Caco-2 (cell line): ENCODE results near the gene GNB5. TPM values are rescaled to one million over a fixed set of nuclear protein-coding genes. Genes with fewer than 3 reads are reported as not detected.

Source experiments
- BruUV-seq: library from RNA; stranded (reverse); fragments of 400-500 nt; replicated peaks from 2 replicates; lab custom pipeline; 2021; lab: Mats Ljungman, UMichigan
- CTCF ChIA-PET: fragments of 300-600 bp; sonication (Branson Sonifier 250); formaldehyde crosslinking; loops from one replicate; lab custom pipeline; 2022; ENCODE audit warnings: antibody characterized with exemption; lab: Charles Lee
- POLR2A ChIA-PET: fragments of 300-600 bp; sonication (Branson Sonifier 250); formaldehyde crosslinking; loops from one replicate; lab custom pipeline; 2022; ENCODE audit warnings: antibody characterized with exemption; lab: Charles Lee
- DNase-seq, 2 experiments: peaks; one replicate each; pipeline versions ENCODE4 v3.0.0 to v3.0.0-alpha.2; 2020 to 2022
- H3K27me3 ChIP-seq: replicated peaks from 2 replicates; pipeline ENCODE4 v1.6.0; 2011; ENCODE audit warnings: low read length; ENCODE audit not compliant: control insufficient read depth, insufficient read depth
- H3K36me3 ChIP-seq: 2 replicates; pipeline ENCODE4 v1.5.1; 2011; ENCODE audit warnings: low read length; ENCODE audit not compliant: control insufficient read depth, insufficient read depth
- H3K4me1 ChIP-seq: fragments of 250-450 bp; sonication (Bioruptor Pico); 2 replicates; pipeline ENCODE4 v1.5.1; 2020; ENCODE audit warnings: mild to moderate bottlenecking
- H3K4me3 ChIP-seq: 2 replicates; pipeline ENCODE4 v1.5.1; 2011; ENCODE audit warnings: low read depth, mild to moderate bottlenecking, control low read depth, low read length
- H3K9me3 ChIP-seq: fragments of 250-450 bp; sonication (Bioruptor Pico); 2 replicates; pipeline ENCODE4 v1.5.1; 2020; ENCODE audit warnings: mild to moderate bottlenecking, moderate library complexity
- H3K27ac Mint-ChIP-seq: one replicate; pipeline ENCODE4 v1.8.0; 2022; ENCODE audit warnings: mixed read lengths; ENCODE audit not compliant: unreplicated experiment
- H3K27me3 Mint-ChIP-seq: one replicate; pipeline ENCODE4 v1.8.0; 2022; ENCODE audit warnings: mixed read lengths; ENCODE audit not compliant: insufficient read depth, unreplicated experiment
- H3K36me3 Mint-ChIP-seq: one replicate; pipeline ENCODE4 v1.8.0; 2022; ENCODE audit warnings: mild to moderate bottlenecking, mixed read lengths; ENCODE audit not compliant: insufficient read depth, unreplicated experiment
- H3K4me1 Mint-ChIP-seq: one replicate; pipeline ENCODE4 v1.8.0; 2022; ENCODE audit warnings: low read depth, mixed read lengths; ENCODE audit not compliant: unreplicated experiment
- H3K4me3 Mint-ChIP-seq: one replicate; pipeline ENCODE4 v1.8.0; 2022; ENCODE audit warnings: mild to moderate bottlenecking, moderate library complexity, mixed read lengths; ENCODE audit not compliant: unreplicated experiment
- H3K9me3 Mint-ChIP-seq: one replicate; pipeline ENCODE4 v1.8.0; 2022; ENCODE audit warnings: mixed read lengths; ENCODE audit not compliant: unreplicated experiment
- CTCF ChIP-seq, 2 experiments: fragments of 200-600 bp in 1 of 2; IDR thresholded peaks; 1 replicate in 1 of 2; 2 replicates in 1 of 2; pipeline versions ENCODE4 v1.5.1 to v1.8.0; 2011 to 2022; ENCODE audit warnings: antibody characterized with exemption in 1 of 2, control low read depth in 1 of 2, inconsistent platforms in 1 of 2, low read depth in 1 of 2, low read length in 1 of 2, mild to moderate bottlenecking in 1 of 2, moderate library complexity in 1 of 2; ENCODE audit not compliant: insufficient read depth in 1 of 2, severe bottlenecking in 1 of 2, unreplicated experiment in 1 of 2
- intact Hi-C: fragments of 100-400 bp; cut with micrococcal nuclease; formaldehyde crosslinking; loops from one replicate; pipeline ENCODE4 v1.10.0; 2022; ENCODE audit not compliant: unreplicated experiment
- total RNA-seq: library from RNA; stranded (reverse); gene quantifications from 2 replicates; pipeline ENCODE4 v1.2.3, GENCODE V29; 2022

GNB5 gene
- total RNA-seq, 1 experiment from 2014 or later: 23.2 TPM

GRCh38 chr15:52217186-52217585 lies 26.0 kb upstream of the GNB5 start:
- Histone ChIP-seq H3K9me3 (no peaks in the 10 kb centered on the region), H3K27me3 (no peaks in the 10 kb centered on the region), H3K4me1 (no peaks in the 10 kb centered on the region), H3K36me3 (peaks cover 1% of the 10 kb centered on the region; the same call in 1 of the 2 replicates), H3K4me3 (no peak overlapping the region)
- Mint-ChIP-seq H3K4me3 (no peak overlapping the region), H3K4me1 (no peaks in the 10 kb centered on the region), H3K36me3 (peaks cover 20% of the 10 kb centered on the region), H3K27me3 (no peaks in the 10 kb centered on the region), H3K9me3 (no peaks in the 10 kb centered on the region), H3K27ac (no peak overlapping the region)
- POLR2A ChIA-PET: no interaction called here
- intact Hi-C loops: no loop called here
- peak; percentile 33 to 55 for TF ChIP-seq CTCF (IDR thresholded peaks at IDR 0.05; ENCODE audit: insufficient read depth in 1 of 2, low read depth in 1 of 2, low read length in 1 of 2, severe bottlenecking in 1 of 2, unreplicated experiment in 1 of 2)
- CTCF ChIA-PET: interaction anchor here (0.5 to 1.8 kb wide), 9 partner anchors 9 to 189 kb away, joined by 3 to 16 read pairs (median 3); no protein-coding TSS in a partner anchor
- BruUV-seq: no TSS peak
- DNase-seq: peak in 1 of 2 experiments; percentile 53

- peaks cover 19% of the 10 kb centered on the region for H3K36me3 Mint-ChIP-seq
- H3K4me3 Mint-ChIP-seq: no peak overlapping the region
- Histone ChIP-seq H3K27me3 (no peaks in the 10 kb centered on the region), H3K4me3 (no peak overlapping the region), H3K36me3 (no peaks in the 10 kb centered on the region; the same call in 1 of the 2 replicates), H3K9me3 (no peaks in the 10 kb centered on the region), H3K4me1 (no peaks in the 10 kb centered on the region)
- no peaks in the 10 kb centered on the region for H3K27me3 Mint-ChIP-seq
- no peak overlapping the region for H3K27ac Mint-ChIP-seq
- no peak for TF ChIP-seq CTCF (IDR thresholded peaks at IDR 0.05; ENCODE audit: insufficient read depth in 1 of 2, low read depth in 1 of 2, low read length in 1 of 2, severe bottlenecking in 1 of 2, unreplicated experiment in 1 of 2)
- no TSS peak for BruUV-seq
- ChIA-PET POLR2A (no interaction called here), CTCF (interaction anchor here (0.7 kb wide), 2 partner anchors 30 to 1096 kb away, joined by 3 to 4 read pairs; no protein-coding TSS in a partner anchor)
- intact Hi-C loops: no loop called here
- no peaks in the 10 kb centered on the region for H3K9me3 Mint-ChIP-seq
- no peaks in the 10 kb centered on the region for H3K4me1 Mint-ChIP-seq
- DNase-seq: no peak
These were observed 23.4 kb upstream of the GNB5 start for GRCh38 chr15:52214553-52214952.

GRCh38 chr15:52213206-52213605 lies 22.0 kb upstream of the GNB5 start:
- BruUV-seq: no TSS peak
- DNase-seq: no peak
- ChIA-PET CTCF (no interaction called here), POLR2A (no interaction called here)
- Mint-ChIP-seq H3K4me3 (no peak overlapping the region), H3K4me1 (no peaks in the 10 kb centered on the region), H3K27me3 (no peaks in the 10 kb centered on the region), H3K9me3 (no peaks in the 10 kb centered on the region), H3K36me3 (peaks cover 23% of the 10 kb centered on the region), H3K27ac (no peak overlapping the region)
- H3K36me3 ChIP-seq: no peaks in the 10 kb centered on the region; the same call in none of the 2 replicates
- H3K4me3 ChIP-seq: no peak overlapping the region
- H3K4me1 ChIP-seq: no peaks in the 10 kb centered on the region
- intact Hi-C loops: no loop called here
- H3K9me3 ChIP-seq: no peaks in the 10 kb centered on the region
- no peak for TF ChIP-seq CTCF (IDR thresholded peaks at IDR 0.05; ENCODE audit: insufficient read depth in 1 of 2, low read depth in 1 of 2, low read length in 1 of 2, severe bottlenecking in 1 of 2, unreplicated experiment in 1 of 2)
- H3K27me3 ChIP-seq: no peaks in the 10 kb centered on the region
